Measurements from ENCODE around the gene GABRA4.

DNA sequence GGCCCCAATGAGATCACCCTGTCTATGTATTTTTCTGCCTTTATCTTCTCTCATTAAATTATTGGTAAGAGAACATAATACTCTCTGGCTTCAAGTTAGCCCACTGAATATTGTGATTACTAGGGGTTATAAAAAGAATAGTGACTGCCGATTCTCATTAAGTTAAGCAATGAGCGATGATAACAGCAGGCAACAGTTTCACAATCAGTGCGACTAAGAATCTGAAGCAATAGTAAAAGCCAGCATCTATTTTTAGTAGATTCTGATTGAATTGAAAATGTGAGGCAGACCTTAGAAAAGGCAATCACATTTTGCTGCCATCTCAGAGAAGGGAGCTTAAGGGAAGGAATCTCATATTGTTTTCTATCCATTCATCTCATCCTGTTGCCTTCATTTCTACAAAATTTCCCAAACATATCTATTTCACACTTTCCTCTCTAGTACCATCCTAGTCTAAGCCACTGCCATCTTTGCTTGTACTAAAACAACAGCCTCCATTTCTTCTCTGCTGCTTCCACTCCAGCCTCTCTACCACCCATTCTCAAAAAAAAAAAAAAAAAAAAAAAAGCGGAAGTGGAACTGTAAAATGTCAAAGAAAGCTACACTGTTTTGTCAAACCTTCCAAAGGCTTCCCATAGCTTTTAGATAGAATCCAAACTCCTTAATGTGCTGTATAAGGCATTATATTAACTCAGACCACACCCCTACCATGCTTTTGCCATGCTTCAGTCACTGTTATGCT, 17.4 kb downstream of the GABRA4 start:
- TF ChIP-seq EP300 (IDR thresholded peaks at IDR 0.05) (no peak), POLR2A (IDR thresholded peaks at IDR 0.05) (no peak)
- TF ChIP-seq, protein P1, sequence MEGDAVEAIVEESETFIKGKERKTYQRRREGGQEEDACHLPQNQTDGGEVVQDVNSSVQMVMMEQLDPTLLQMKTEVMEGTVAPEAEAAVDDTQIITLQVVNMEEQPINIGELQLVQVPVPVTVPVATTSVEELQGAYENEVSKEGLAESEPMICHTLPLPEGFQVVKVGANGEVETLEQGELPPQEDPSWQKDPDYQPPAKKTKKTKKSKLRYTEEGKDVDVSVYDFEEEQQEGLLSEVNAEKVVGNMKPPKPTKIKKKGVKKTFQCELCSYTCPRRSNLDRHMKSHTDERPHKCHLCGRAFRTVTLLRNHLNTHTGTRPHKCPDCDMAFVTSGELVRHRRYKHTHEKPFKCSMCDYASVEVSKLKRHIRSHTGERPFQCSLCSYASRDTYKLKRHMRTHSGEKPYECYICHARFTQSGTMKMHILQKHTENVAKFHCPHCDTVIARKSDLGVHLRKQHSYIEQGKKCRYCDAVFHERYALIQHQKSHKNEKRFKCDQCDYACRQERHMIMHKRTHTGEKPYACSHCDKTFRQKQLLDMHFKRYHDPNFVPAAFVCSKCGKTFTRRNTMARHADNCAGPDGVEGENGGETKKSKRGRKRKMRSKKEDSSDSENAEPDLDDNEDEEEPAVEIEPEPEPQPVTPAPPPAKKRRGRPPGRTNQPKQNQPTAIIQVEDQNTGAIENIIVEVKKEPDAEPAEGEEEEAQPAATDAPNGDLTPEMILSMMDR (IDR thresholded peaks at IDR 0.05), result no peak
